Bronchial epithelial cell (primary cell): ENCODE measurements around the gene KRTAP12-3. TPM values are rescaled to one million over a fixed set of nuclear protein-coding genes. Genes with fewer than 3 reads are reported as not detected.

ENCODE experiments used
- DNase-seq: peaks from one replicate; pipeline ENCODE4 v3.0.0-alpha.2; 2010; ENCODE audit warnings: low read depth
- FAIRE-seq: peaks from 2 replicates; lab custom pipeline; 2011; peaks lifted over from hg19 to GRCh38; lab: Jason Lieb, UNC
- H3K27me3 ChIP-seq: 2 replicates; pipeline ENCODE4 v1.5.1; 2011; ENCODE audit warnings: low read length; ENCODE audit not compliant: control insufficient read depth, insufficient read depth
- H3K36me3 ChIP-seq: 2 replicates; pipeline ENCODE4 v1.5.1; 2011; ENCODE audit warnings: low read length; ENCODE audit not compliant: control insufficient read depth, insufficient read depth
- H3K4me3 ChIP-seq: 2 replicates; pipeline ENCODE4 v1.5.1; 2011; ENCODE audit warnings: mild to moderate bottlenecking, low read depth, low read length, control low read depth
- CTCF ChIP-seq: IDR thresholded peaks from 2 replicates; pipeline ENCODE4 v1.5.1; 2011; ENCODE audit warnings: mild to moderate bottlenecking, moderate library complexity, low read length, control low read depth, inconsistent platforms; ENCODE audit not compliant: insufficient read depth, severe bottlenecking
- total RNA-seq: library from RNA; depleted of rRNA; stranded (reverse); fragments of >200 nt; gene quantifications from 2 replicates; pipeline ENCODE4 v1.2.1, GENCODE V29; 2014

KRTAP12-3 gene
- total RNA-seq, 1 donor from 2014 or later, result not detected

GRCh38 chr21:44706026-44706705 is 48.4 kb downstream of the KRTAP12-3 start:
- no peak for TF ChIP-seq CTCF
- DNase-seq, result no peak
- no peaks in the 10 kb centered on the region for H3K36me3 ChIP-seq
- FAIRE-seq, result no peak
- H3K27me3 ChIP-seq, result peaks cover 28% of the 10 kb centered on the region
- H3K4me3 ChIP-seq, result no peak overlapping the region

GRCh38 chr21:44706706-44707581 is 49.2 kb downstream of the KRTAP12-3 start:
- DNase-seq, result no peak
- TF ChIP-seq CTCF, result no peak
- no peak for FAIRE-seq

More at GRCh38 chr21:44706706-44707581, 49.2 kb downstream of the KRTAP12-3 start:
- H3K27me3 ChIP-seq, result peaks cover 35% of the 10 kb centered on the region
- no peaks in the 10 kb centered on the region for H3K36me3 ChIP-seq
- no peak overlapping the region for H3K4me3 ChIP-seq

Other genes starting within 250 kb of the KRTAP12-3 start
- gene LRRC3, start 202.4 kb upstream of the KRTAP12-3 start, total RNA-seq, result under 0.01 and 0.38 TPM in 2 replicates
- not detected in 2 replicates for gene KRTAP10-1, start 117.7 kb upstream of the KRTAP12-3 start, total RNA-seq
- gene KRTAP10-2, start 106.4 kb upstream of the KRTAP12-3 start, total RNA-seq, result not detected in 2 replicates
- not detected in 2 replicates for gene KRTAP10-3, start 99.1 kb upstream of the KRTAP12-3 start, total RNA-seq
- gene KRTAP10-4, start 84.2 kb upstream of the KRTAP12-3 start, total RNA-seq, result not detected in 2 replicates
- gene KRTAP10-5, start 77.3 kb upstream of the KRTAP12-3 start, total RNA-seq, result not detected in 2 replicates
- gene KRTAP10-6, start 65.4 kb upstream of the KRTAP12-3 start, total RNA-seq, result not detected in 2 replicates
- gene KRTAP10-7, start 57.3 kb upstream of the KRTAP12-3 start, total RNA-seq, result not detected in 2 replicates
- not detected in 2 replicates for gene KRTAP10-8, start 45.9 kb upstream of the KRTAP12-3 start, total RNA-seq
- gene KRTAP10-9, start 30.8 kb upstream of the KRTAP12-3 start, total RNA-seq, result not detected in 2 replicates
- gene KRTAP10-10, start 20.6 kb upstream of the KRTAP12-3 start, total RNA-seq, result not detected in 2 replicates
- not detected in 2 replicates for gene KRTAP10-11, start 11.5 kb upstream of the KRTAP12-3 start, total RNA-seq
- gene KRTAP12-4, start 3.3 kb upstream of the KRTAP12-3 start, total RNA-seq, result not detected in 2 replicates
- gene KRTAP12-2, start 9.0 kb downstream of the KRTAP12-3 start, total RNA-seq, result not detected in 2 replicates
- gene KRTAP12-1, start 24.2 kb downstream of the KRTAP12-3 start, total RNA-seq, result not detected in 2 replicates
- not detected in 2 replicates for gene KRTAP10-12, start 39.2 kb downstream of the KRTAP12-3 start, total RNA-seq
- gene TSPEAR, start 53.6 kb downstream of the KRTAP12-3 start, total RNA-seq, result not detected in 2 replicates
- gene UBE2G2, start 143.9 kb downstream of the KRTAP12-3 start, total RNA-seq, result 67.4 and 70.0 TPM in 2 replicates
- 103 and 131 TPM in 2 replicates for gene SUMO3, start 160.1 kb downstream of the KRTAP12-3 start, total RNA-seq
- gene PTTG1IP, start 215.8 kb downstream of the KRTAP12-3 start, total RNA-seq, result 107 and 124 TPM in 2 replicates